ENCODE data around the gene ZSCAN32.

The ZSCAN32 gene

GRCh38 chr16:3349175-3349574 is 51.6 kb downstream of the ZSCAN32 start:
- Histone ChIP-seq H3K36me3 (ENCODE audit: insufficient read depth, low read length) (no peaks in the 10 kb centered on the region), H3K4me1 (ENCODE audit: control insufficient read depth, insufficient read depth, low read length) (no peaks in the 10 kb centered on the region), H3K27me3 (ENCODE audit: control insufficient read depth, insufficient read depth, low read length) (peaks cover 11% of the 10 kb centered on the region), H3K9ac (ENCODE audit: low read depth, low read length) (no peak overlapping the region), H3K4me2 (ENCODE audit: low read length) (no peak overlapping the region), H3K4me3 (ENCODE audit: low read length) (no peak overlapping the region), H3K9me3 (replicated peaks; ENCODE audit: low read length) (no peaks in the 10 kb centered on the region)

- no peaks in the 10 kb centered on the region for H3K4me1 ChIP-seq (ENCODE audit: control insufficient read depth, insufficient read depth, low read length)
- H3K36me3 ChIP-seq (ENCODE audit: insufficient read depth, low read length) = no peaks in the 10 kb centered on the region
- H3K9me3 ChIP-seq (replicated peaks; ENCODE audit: low read length) = no peaks in the 10 kb centered on the region
- H3K27me3 ChIP-seq (ENCODE audit: control insufficient read depth, insufficient read depth, low read length) = peaks cover 11% of the 10 kb centered on the region
- no peak overlapping the region for H3K4me2 ChIP-seq (ENCODE audit: low read length)
- H3K9ac ChIP-seq (ENCODE audit: low read depth, low read length) = no peak overlapping the region
- H3K4me3 ChIP-seq (ENCODE audit: low read length) = no peak overlapping the region
Observed at GRCh38 chr16:3348547-3349167, 52.1 kb downstream of the ZSCAN32 start.

GRCh38 chr16:3347586-3347985 is 53.2 kb downstream of the ZSCAN32 start:
- Histone ChIP-seq H3K9ac (ENCODE audit: low read depth, low read length) (no peak overlapping the region), H3K4me1 (ENCODE audit: control insufficient read depth, insufficient read depth, low read length) (no peaks in the 10 kb centered on the region), H3K27me3 (ENCODE audit: control insufficient read depth, insufficient read depth, low read length) (peaks cover 11% of the 10 kb centered on the region), H3K9me3 (replicated peaks; ENCODE audit: low read length) (no peaks in the 10 kb centered on the region), H3K36me3 (ENCODE audit: insufficient read depth, low read length) (no peaks in the 10 kb centered on the region), H3K4me3 (ENCODE audit: low read length) (no peak overlapping the region), H3K4me2 (ENCODE audit: low read length) (no peak overlapping the region)

- Histone ChIP-seq H3K27me3 (ENCODE audit: control insufficient read depth, insufficient read depth, low read length) (peaks cover 8% of the 10 kb centered on the region), H3K4me3 (ENCODE audit: low read length) (no peak overlapping the region), H3K4me2 (ENCODE audit: low read length) (no peak overlapping the region), H3K36me3 (ENCODE audit: insufficient read depth, low read length) (no peaks in the 10 kb centered on the region), H3K4me1 (ENCODE audit: control insufficient read depth, insufficient read depth, low read length) (no peaks in the 10 kb centered on the region), H3K9me3 (replicated peaks; ENCODE audit: low read length) (no peaks in the 10 kb centered on the region), H3K9ac (ENCODE audit: low read depth, low read length) (no peak overlapping the region)
Observed at GRCh38 chr16:3346041-3346440, 54.8 kb downstream of the ZSCAN32 start.
